ENCODE results near the gene KSR1. TPM values are rescaled to one million over a fixed set of nuclear protein-coding genes. Genes with fewer than 3 reads are reported as not detected.

KSR1 gene
- total RNA-seq, 1 experiment from 2014 or later, result 88.9 TPM

DNA sequence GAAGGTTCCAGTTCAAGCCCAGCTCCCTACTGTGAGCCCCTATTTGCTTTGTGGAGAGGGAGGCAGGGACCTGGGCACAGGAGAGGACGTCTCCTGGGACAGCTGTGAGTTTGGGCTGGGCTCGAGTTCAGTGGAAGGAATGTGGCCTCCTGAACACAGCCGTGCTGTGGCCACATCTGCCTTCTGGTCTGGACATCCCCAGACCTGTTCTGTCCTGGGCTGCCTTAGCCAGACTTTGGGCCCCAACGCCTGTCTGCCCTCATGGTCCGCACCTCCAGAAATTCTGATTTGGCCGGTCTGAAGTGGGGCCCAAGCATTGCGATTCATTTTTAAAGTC is 114.3 kb downstream of the KSR1 start:
- Mint-ChIP-seq H3K27ac (ENCODE audit: unreplicated experiment) (peak overlapping the region; percentile 83), H3K36me3 (ENCODE audit: insufficient read depth, unreplicated experiment) (peaks cover 5% of the 10 kb centered on the region), H3K27me3 (ENCODE audit: insufficient read depth, unreplicated experiment) (no peaks in the 10 kb centered on the region), H3K4me3 (ENCODE audit: unreplicated experiment) (no peak overlapping the region), H3K9me3 (ENCODE audit: unreplicated experiment) (no peaks in the 10 kb centered on the region), H3K4me1 (ENCODE audit: low read depth, unreplicated experiment) (peaks cover 53% of the 10 kb centered on the region)
- peak in 1 of 2 experiments; percentile 67 for DNase-seq
- H3K9me3 ChIP-seq, result no peaks in the 10 kb centered on the region
- H3K27me3 ChIP-seq (replicated peaks; ENCODE audit: control insufficient read depth, insufficient read depth, low read length), result no peaks in the 10 kb centered on the region
- POLR2A ChIA-PET, result no interaction called here
- TF ChIP-seq, protein P1, sequence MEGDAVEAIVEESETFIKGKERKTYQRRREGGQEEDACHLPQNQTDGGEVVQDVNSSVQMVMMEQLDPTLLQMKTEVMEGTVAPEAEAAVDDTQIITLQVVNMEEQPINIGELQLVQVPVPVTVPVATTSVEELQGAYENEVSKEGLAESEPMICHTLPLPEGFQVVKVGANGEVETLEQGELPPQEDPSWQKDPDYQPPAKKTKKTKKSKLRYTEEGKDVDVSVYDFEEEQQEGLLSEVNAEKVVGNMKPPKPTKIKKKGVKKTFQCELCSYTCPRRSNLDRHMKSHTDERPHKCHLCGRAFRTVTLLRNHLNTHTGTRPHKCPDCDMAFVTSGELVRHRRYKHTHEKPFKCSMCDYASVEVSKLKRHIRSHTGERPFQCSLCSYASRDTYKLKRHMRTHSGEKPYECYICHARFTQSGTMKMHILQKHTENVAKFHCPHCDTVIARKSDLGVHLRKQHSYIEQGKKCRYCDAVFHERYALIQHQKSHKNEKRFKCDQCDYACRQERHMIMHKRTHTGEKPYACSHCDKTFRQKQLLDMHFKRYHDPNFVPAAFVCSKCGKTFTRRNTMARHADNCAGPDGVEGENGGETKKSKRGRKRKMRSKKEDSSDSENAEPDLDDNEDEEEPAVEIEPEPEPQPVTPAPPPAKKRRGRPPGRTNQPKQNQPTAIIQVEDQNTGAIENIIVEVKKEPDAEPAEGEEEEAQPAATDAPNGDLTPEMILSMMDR (IDR thresholded peaks at IDR 0.05; ENCODE audit: insufficient read depth in 1 of 2, low read depth in 1 of 2, low read length in 1 of 2, severe bottlenecking in 1 of 2, unreplicated experiment in 1 of 2), result no peak
- intact Hi-C loops (cut with micrococcal nuclease; ENCODE audit: unreplicated experiment), result loop anchor here (5.0 kb wide), 1 partner anchor 33 kb away; no protein-coding TSS in a partner anchor
- H3K4me3 ChIP-seq (ENCODE audit: low read depth, low read length), result no peak overlapping the region
- peaks cover 67% of the 10 kb centered on the region for H3K4me1 ChIP-seq
- H3K36me3 ChIP-seq (ENCODE audit: control insufficient read depth, insufficient read depth, low read length), result no peaks in the 10 kb centered on the region
- no TSS peak for BruUV-seq (replicated peaks)
- CTCF ChIA-PET, result interaction anchor here (0.6 to 1.2 kb wide), 2 partner anchors 10 to 76 kb away, joined by 4 to 6 read pairs; no protein-coding TSS in a partner anchor

DNA sequence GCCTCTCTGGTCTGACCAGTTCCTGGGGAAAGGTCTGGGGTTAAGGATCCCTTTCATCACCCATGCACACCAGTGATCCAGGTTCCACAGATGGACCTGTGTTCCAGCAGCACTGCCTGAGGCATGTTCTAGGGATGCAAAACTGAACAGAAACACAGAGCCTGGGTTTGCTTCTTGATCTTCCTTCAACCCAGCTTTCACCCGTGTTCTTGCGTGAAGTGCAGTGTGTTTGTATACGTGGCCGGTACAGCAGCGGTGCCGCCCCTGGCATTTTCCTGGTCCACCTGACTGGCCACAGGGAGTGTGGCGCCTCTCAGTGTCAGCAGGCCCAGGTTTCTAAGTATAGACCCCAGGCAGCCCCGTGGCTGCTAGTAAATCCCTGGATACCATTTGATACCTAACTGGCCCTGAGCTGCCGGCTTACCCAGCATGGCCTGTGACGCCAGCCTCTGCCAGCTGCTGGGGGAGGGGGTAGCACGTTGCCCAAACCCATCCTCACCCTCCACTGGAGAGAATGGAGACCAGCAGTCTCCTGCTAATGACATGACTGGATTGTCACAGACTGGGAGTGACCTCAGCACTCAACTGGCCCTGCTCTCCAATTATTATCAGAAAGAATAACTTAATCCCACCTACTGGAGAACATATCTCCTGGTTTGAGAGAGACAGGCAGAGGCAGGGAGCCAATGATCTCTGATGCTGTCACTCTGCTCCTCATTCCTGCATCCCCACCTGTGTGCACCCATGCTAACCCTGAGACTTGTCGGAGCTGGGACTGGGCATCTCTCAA is 115.5 kb downstream of the KSR1 start:
- intact Hi-C loops (cut with micrococcal nuclease; ENCODE audit: unreplicated experiment), result loop anchor here (5.0 kb wide), 1 partner anchor 34 kb away; no protein-coding TSS in a partner anchor
- H3K36me3 ChIP-seq (ENCODE audit: control insufficient read depth, insufficient read depth, low read length), result no peaks in the 10 kb centered on the region
- H3K27ac Mint-ChIP-seq (ENCODE audit: unreplicated experiment), result peak overlapping the region; percentile 54
- BruUV-seq (replicated peaks), result no TSS peak
- TF ChIP-seq, protein P1 (IDR thresholded peaks at IDR 0.05; ENCODE audit: insufficient read depth in 1 of 2, low read depth in 1 of 2, low read length in 1 of 2, severe bottlenecking in 1 of 2, unreplicated experiment in 1 of 2), result no peak
- no peak overlapping the region for H3K4me3 Mint-ChIP-seq (ENCODE audit: unreplicated experiment)
- H3K27me3 Mint-ChIP-seq (ENCODE audit: insufficient read depth, unreplicated experiment), result no peaks in the 10 kb centered on the region
- peaks cover 65% of the 10 kb centered on the region for H3K4me1 Mint-ChIP-seq (ENCODE audit: low read depth, unreplicated experiment)
- CTCF ChIA-PET, result no interaction called here
- H3K27me3 ChIP-seq (replicated peaks; ENCODE audit: control insufficient read depth, insufficient read depth, low read length), result no peaks in the 10 kb centered on the region
- no peak overlapping the region for H3K4me3 ChIP-seq (ENCODE audit: low read depth, low read length)
- H3K9me3 Mint-ChIP-seq (ENCODE audit: unreplicated experiment), result no peaks in the 10 kb centered on the region
- H3K4me1 ChIP-seq, result peaks cover 77% of the 10 kb centered on the region
- H3K36me3 Mint-ChIP-seq (ENCODE audit: insufficient read depth, unreplicated experiment), result peaks cover 9% of the 10 kb centered on the region
- POLR2A ChIA-PET, result no interaction called here
- DNase-seq, result peak in 1 of 2 experiments; percentile 38
- no peaks in the 10 kb centered on the region for H3K9me3 ChIP-seq

DNA sequence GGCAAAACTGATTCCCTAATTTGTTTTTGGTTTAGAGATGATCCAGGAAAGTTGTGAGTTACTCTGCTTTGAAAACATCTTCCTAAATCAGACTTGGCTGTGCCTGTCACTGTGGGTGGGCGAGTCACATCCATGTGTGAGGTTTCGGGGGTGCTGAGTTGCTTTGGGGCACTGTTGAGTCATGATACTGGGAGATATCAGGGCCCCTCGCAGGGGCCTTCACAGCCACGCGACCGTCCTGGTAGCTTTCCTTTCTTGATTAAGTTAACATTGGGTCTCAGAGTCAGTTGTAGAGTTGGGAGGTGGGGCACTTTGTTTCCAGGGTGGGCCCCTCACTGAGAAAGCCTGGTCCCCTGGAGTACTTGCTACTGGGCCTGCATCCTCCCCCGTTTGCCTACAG is 116.4 kb downstream of the KSR1 start:
- ChIA-PET POLR2A (no interaction called here), CTCF (no interaction called here)
- H3K4me3 ChIP-seq (ENCODE audit: low read depth, low read length), result no peak overlapping the region
- DNase-seq, result no peak
- peaks cover 78% of the 10 kb centered on the region for H3K4me1 ChIP-seq
- intact Hi-C loops (cut with micrococcal nuclease; ENCODE audit: unreplicated experiment), result loop anchor here (5.0 kb wide), 1 partner anchor 35 kb away; no protein-coding TSS in a partner anchor
- Mint-ChIP-seq H3K4me1 (ENCODE audit: low read depth, unreplicated experiment) (peaks cover 72% of the 10 kb centered on the region), H3K36me3 (ENCODE audit: insufficient read depth, unreplicated experiment) (peaks cover 15% of the 10 kb centered on the region), H3K9me3 (ENCODE audit: unreplicated experiment) (no peaks in the 10 kb centered on the region), H3K27me3 (ENCODE audit: insufficient read depth, unreplicated experiment) (no peaks in the 10 kb centered on the region), H3K27ac (ENCODE audit: unreplicated experiment) (peak overlapping the region; percentile 35), H3K4me3 (ENCODE audit: unreplicated experiment) (no peak overlapping the region)
- no peaks in the 10 kb centered on the region for H3K9me3 ChIP-seq
- TF ChIP-seq, protein P1 (IDR thresholded peaks at IDR 0.05; ENCODE audit: insufficient read depth in 1 of 2, low read depth in 1 of 2, low read length in 1 of 2, severe bottlenecking in 1 of 2, unreplicated experiment in 1 of 2), result no peak
- H3K36me3 ChIP-seq (ENCODE audit: control insufficient read depth, insufficient read depth, low read length), result no peaks in the 10 kb centered on the region
- H3K27me3 ChIP-seq (replicated peaks; ENCODE audit: control insufficient read depth, insufficient read depth, low read length), result no peaks in the 10 kb centered on the region
- BruUV-seq (replicated peaks), result no TSS peak

Measured in Caco-2 (cell line).